ENCODE measurements around the gene STAT5B. TPM values are rescaled to one million over a fixed set of nuclear protein-coding genes. Genes with fewer than 3 reads are reported as not detected.

STAT5B gene
- total and polyA plus RNA-seq, 2 of the 8 experiments (the other 6 are each of a cell fraction or from before 2014, with no cell fraction given) = 35.3 to 52.6 TPM

GRCh38 chr17:42271006-42271778 is 5.0 kb downstream of the STAT5B start (continued):
- no peak for TF ChIP-seq RAD21 (IDR thresholded peaks at IDR 0.05 in 1 of 2, conservative IDR thresholded peaks at IDR 0.05 in 1 of 2; ENCODE audit: low read depth in 2 of 2, low read length in 2 of 2)
- TF ChIP-seq ATF2 (IDR thresholded peaks at IDR 0.05; ENCODE audit: low read length) = no peak
- TF ChIP-seq RBBP5 (IDR thresholded peaks at IDR 0.05; ENCODE audit: borderline replicate concordance, low read depth, low read length) = no peak

Data from H1 (cell line).